MM.1S (cell line): ENCODE data around the gene CNTNAP2.
"Not testable (repeated sequence)": the region's sequence is repeated elsewhere in the genome, so short reads cannot be mapped to it uniquely, and the experiment has no call there.

Experiments used
- DNase-seq: peaks from one replicate; pipeline ENCODE4 v3.0.0-alpha.2; 2015
- H2AFZ ChIP-seq: fragments of 300-600 bp; sonication (generic); 2 replicates; pipeline ENCODE4 v1.6.0; 2016; ENCODE audit warnings: antibody characterized with exemption, low read length
- H3F3A ChIP-seq: fragments of 300-600 bp; sonication (generic); 2 replicates; pipeline ENCODE4 v1.6.1; 2016; ENCODE audit warnings: mild to moderate bottlenecking, antibody characterized with exemption, low read length, moderate library complexity, mixed read lengths; ENCODE audit not compliant: insufficient read depth
- H3K27ac ChIP-seq: fragments of 300-600 bp; sonication (generic); 2 replicates; pipeline ENCODE4 v1.5.1; 2016; ENCODE audit warnings: mild to moderate bottlenecking, low read length
- H3K27me3 ChIP-seq: fragments of 300-600 bp; sonication (generic); replicated peaks from 2 replicates; pipeline ENCODE4 v1.6.0; 2016; ENCODE audit warnings: low read length; ENCODE audit not compliant: insufficient read depth
- H3K36me3 ChIP-seq: fragments of 300-600 bp; sonication (generic); replicated peaks from 2 replicates; pipeline ENCODE4 v1.6.1; 2016; ENCODE audit warnings: mild to moderate bottlenecking, low read length, mixed read lengths; ENCODE audit not compliant: insufficient read depth
- H3K4me1 ChIP-seq: fragments of 300-600 bp; sonication (generic); 2 replicates; pipeline ENCODE4 v1.6.1; 2016; ENCODE audit warnings: low read length, mixed read lengths
- H3K4me2 ChIP-seq: fragments of 300-600 bp; sonication (generic); 2 replicates; pipeline ENCODE4 v1.6.0; 2016; ENCODE audit warnings: low read depth, low read length
- H3K4me3 ChIP-seq: fragments of 300-600 bp; sonication (generic); 2 replicates; pipeline ENCODE4 v1.5.1; 2016; ENCODE audit warnings: low read length, mixed read lengths
- H3K79me2 ChIP-seq: fragments of 300-600 bp; sonication (generic); 2 replicates; pipeline ENCODE4 v1.6.1; 2016; ENCODE audit warnings: mixed run types, low read length, mixed read lengths
- H3K9ac ChIP-seq: fragments of 300-600 bp; sonication (generic); 2 replicates; pipeline ENCODE4 v1.6.1; 2016; ENCODE audit warnings: low read length, mixed read lengths
- H3K9me2 ChIP-seq: fragments of 300-600 bp; sonication (generic); replicated peaks from 2 replicates; pipeline ENCODE4 v1.6.1; 2016; ENCODE audit warnings: mild to moderate bottlenecking, low read length, mixed read lengths; ENCODE audit not compliant: insufficient read depth
- H3K9me3 ChIP-seq: fragments of 300-600 bp; sonication (generic); replicated peaks from 2 replicates; pipeline ENCODE4 v1.6.1; 2016; ENCODE audit warnings: mild to moderate bottlenecking, low read length, mixed read lengths; ENCODE audit not compliant: insufficient read depth
- H4K20me1 ChIP-seq: fragments of 300-600 bp; sonication (generic); 2 replicates; pipeline ENCODE4 v1.6.1; 2016; ENCODE audit warnings: mild to moderate bottlenecking, low read length, moderate library complexity, mixed read lengths; ENCODE audit not compliant: insufficient read depth
- CTCF ChIP-seq: fragments of 300-600 bp; sonication (generic); IDR thresholded peaks from 2 replicates; pipeline ENCODE4 v1.5.1; 2016; ENCODE audit warnings: antibody characterized with exemption, low read length, mixed read lengths
- EZH2 ChIP-seq: fragments of 300-600 bp; sonication (generic); optimal IDR thresholded peaks from 2 replicates; pipeline ENCODE3; 2017; ENCODE audit warnings: low read depth, mild to moderate bottlenecking, antibody characterized with exemption, low read length, mixed read lengths
- EZH2phosphoT487 ChIP-seq: fragments of 300-600 bp; sonication (generic); IDR thresholded peaks from 2 replicates; pipeline ENCODE4 v1.6.1; 2018; ENCODE audit warnings: antibody characterized with exemption, low read length

CNTNAP2 gene

GRCh38 chr7:146235195-146235594, 118.6 kb downstream of the CNTNAP2 start:
- H3K79me2 ChIP-seq = no peaks in the 10 kb centered on the region
- H3K27me3 ChIP-seq = no peaks in the 10 kb centered on the region
- H3K9me3 ChIP-seq = no peaks in the 10 kb centered on the region
- no peak for TF ChIP-seq CTCF
- H3K4me3 ChIP-seq = no peak overlapping the region
- no peak overlapping the region for H3K9ac ChIP-seq
- no peaks in the 10 kb centered on the region for H3F3A ChIP-seq
- no peak for DNase-seq
- H2AFZ ChIP-seq = no peak overlapping the region
- no peaks in the 10 kb centered on the region for H4K20me1 ChIP-seq
- no peak overlapping the region for H3K27ac ChIP-seq
- no peaks in the 10 kb centered on the region for H3K36me3 ChIP-seq
- no peaks in the 10 kb centered on the region for H3K9me2 ChIP-seq
- H3K4me1 ChIP-seq = no peaks in the 10 kb centered on the region
- no peak overlapping the region for H3K4me2 ChIP-seq

- no peak overlapping the region for H3K4me2 ChIP-seq
- no peaks in the 10 kb centered on the region for H3K4me1 ChIP-seq
- H2AFZ ChIP-seq = no peak overlapping the region
- H3F3A ChIP-seq = no peaks in the 10 kb centered on the region
- no peak for TF ChIP-seq EZH2
- no peak for TF ChIP-seq CTCF
- TF ChIP-seq EZH2phosphoT487 = no peak
- H3K9ac ChIP-seq = no peak overlapping the region
- H3K9me2 ChIP-seq = no peaks in the 10 kb centered on the region
- H3K27ac ChIP-seq = no peak overlapping the region
- no peaks in the 10 kb centered on the region for H4K20me1 ChIP-seq
- no peaks in the 10 kb centered on the region for H3K9me3 ChIP-seq
- no peak overlapping the region for H3K4me3 ChIP-seq
- H3K27me3 ChIP-seq = no peaks in the 10 kb centered on the region
- DNase-seq = no peak
- H3K79me2 ChIP-seq = no peaks in the 10 kb centered on the region
- H3K36me3 ChIP-seq = no peaks in the 10 kb centered on the region
Measured at GRCh38 chr7:146242661-146243060, 126.1 kb downstream of the CNTNAP2 start.

- not testable (repeated sequence) for H3K9me3 ChIP-seq, H3K4me3 ChIP-seq, H4K20me1 ChIP-seq, H3K36me3 ChIP-seq, H3K4me2 ChIP-seq, H3K9ac ChIP-seq, H3K27ac ChIP-seq, H3K27me3 ChIP-seq, DNase-seq, H3F3A ChIP-seq, H3K4me1 ChIP-seq, H2AFZ ChIP-seq, H3K9me2 ChIP-seq, H3K79me2 ChIP-seq
Measured at GRCh38 chr7:146247991-146248390, 131.4 kb downstream of the CNTNAP2 start.

- not testable (repeated sequence) for H2AFZ ChIP-seq, H3K4me2 ChIP-seq, H3K27me3 ChIP-seq, H3K9me3 ChIP-seq, H3K4me1 ChIP-seq, H3K27ac ChIP-seq, H3F3A ChIP-seq, H3K9ac ChIP-seq, H3K79me2 ChIP-seq, H4K20me1 ChIP-seq, H3K36me3 ChIP-seq, H3K9me2 ChIP-seq, H3K4me3 ChIP-seq, DNase-seq
Measured at GRCh38 chr7:146248744-146249143, 132.1 kb downstream of the CNTNAP2 start.
